Nephron (organoid): ENCODE data around the gene TMEM126B.

Experiments used
- H3K27ac Mint-ChIP-seq, 3 experiments: 2 replicates each; pipeline ENCODE4 v1.8.0; 2020; ENCODE audit warnings: mixed read lengths in 3 of 3, mild to moderate bottlenecking in 2 of 3, moderate library complexity in 1 of 3
- H3K27me3 Mint-ChIP-seq: 2 replicates; pipeline ENCODE4 v1.8.0; 2021; ENCODE audit warnings: low read depth, mild to moderate bottlenecking, moderate library complexity, mixed read lengths
- H3K36me3 Mint-ChIP-seq: 2 replicates; pipeline ENCODE4 v1.8.0; 2020; ENCODE audit warnings: low read depth, mixed read lengths
- H3K4me1 Mint-ChIP-seq: 2 replicates; pipeline ENCODE4 v1.8.0; 2020; ENCODE audit warnings: mixed read lengths
- H3K4me3 Mint-ChIP-seq, 3 experiments: 2 replicates each; pipeline ENCODE4 v1.8.0; 2020; ENCODE audit warnings: mild to moderate bottlenecking in 3 of 3, mixed read lengths in 3 of 3, moderate library complexity in 2 of 3
- H3K9me3 Mint-ChIP-seq: 2 replicates; pipeline ENCODE4 v1.8.0; 2020; ENCODE audit warnings: mixed read lengths
- CTCF ChIP-seq, 3 experiments: fragments of 200-600 bp; sonication (generic); IDR thresholded peaks; one replicate each; pipeline ENCODE4 v1.5.0; 2021; ENCODE audit warnings: antibody characterized with exemption in 3 of 3; ENCODE audit not compliant: unreplicated experiment in 3 of 3

The TMEM126B gene

GRCh38 chr11:85672105-85672902 lies 43.9 kb downstream of the TMEM126B start:
- no peaks in the 10 kb centered on the region for H3K4me1 Mint-ChIP-seq
- no peak overlapping the region for H3K4me3 Mint-ChIP-seq
- peaks cover 12% of the 10 kb centered on the region for H3K9me3 Mint-ChIP-seq
- no peak overlapping the region for H3K27ac Mint-ChIP-seq
- TF ChIP-seq CTCF (IDR thresholded peaks at IDR 0.05; ENCODE audit: unreplicated experiment in 3 of 3): no peak
- no peaks in the 10 kb centered on the region for H3K27me3 Mint-ChIP-seq
- H3K36me3 Mint-ChIP-seq: no peaks in the 10 kb centered on the region

- no peaks in the 10 kb centered on the region for H3K27me3 Mint-ChIP-seq
- H3K9me3 Mint-ChIP-seq: peaks cover 12% of the 10 kb centered on the region
- TF ChIP-seq CTCF (IDR thresholded peaks at IDR 0.05; ENCODE audit: unreplicated experiment in 3 of 3): no peak
- H3K4me1 Mint-ChIP-seq: no peaks in the 10 kb centered on the region
- no peak overlapping the region for H3K27ac Mint-ChIP-seq
- no peaks in the 10 kb centered on the region for H3K36me3 Mint-ChIP-seq
- H3K4me3 Mint-ChIP-seq: no peak overlapping the region
Measured at GRCh38 chr11:85673393-85673792, 45.0 kb downstream of the TMEM126B start.

GRCh38 chr11:85679576-85679975 lies 51.2 kb downstream of the TMEM126B start:
- Mint-ChIP-seq H3K27me3 (peaks cover 5% of the 10 kb centered on the region), H3K36me3 (no peaks in the 10 kb centered on the region), H3K4me3 (no peak overlapping the region), H3K4me1 (peaks cover 7% of the 10 kb centered on the region), H3K9me3 (peaks cover 3% of the 10 kb centered on the region), H3K27ac (no peak overlapping the region)
- TF ChIP-seq CTCF (IDR thresholded peaks at IDR 0.05; ENCODE audit: unreplicated experiment in 3 of 3): no peak

- H3K27ac Mint-ChIP-seq: no peak overlapping the region
- no peak overlapping the region for H3K4me3 Mint-ChIP-seq
- peaks cover 5% of the 10 kb centered on the region for H3K27me3 Mint-ChIP-seq
- H3K9me3 Mint-ChIP-seq: no peaks in the 10 kb centered on the region
- no peaks in the 10 kb centered on the region for H3K36me3 Mint-ChIP-seq
- no peak for TF ChIP-seq CTCF (IDR thresholded peaks at IDR 0.05; ENCODE audit: unreplicated experiment in 3 of 3)
- peaks cover 20% of the 10 kb centered on the region for H3K4me1 Mint-ChIP-seq
Measured at GRCh38 chr11:85680897-85681296, 52.5 kb downstream of the TMEM126B start.

- Mint-ChIP-seq H3K27me3 (peaks cover 5% of the 10 kb centered on the region), H3K4me1 (peaks cover 32% of the 10 kb centered on the region), H3K4me3 (no peak overlapping the region), H3K36me3 (no peaks in the 10 kb centered on the region), H3K27ac (no peak overlapping the region), H3K9me3 (no peaks in the 10 kb centered on the region)
- no peak for TF ChIP-seq CTCF (IDR thresholded peaks at IDR 0.05; ENCODE audit: unreplicated experiment in 3 of 3)
Measured at GRCh38 chr11:85682330-85683305, 54.2 kb downstream of the TMEM126B start.
